NCI-H2196 treated with DMSO at 0.1 percent for 48 hours (cell line): ENCODE data around the gene NPAS3.

Experiments used
- DNase-seq: peaks from one replicate; lab custom pipeline; 2025; ENCODE audit not compliant: unreplicated experiment; lab: John Stamatoyannopoulos, UW

The NPAS3 gene

DNA sequence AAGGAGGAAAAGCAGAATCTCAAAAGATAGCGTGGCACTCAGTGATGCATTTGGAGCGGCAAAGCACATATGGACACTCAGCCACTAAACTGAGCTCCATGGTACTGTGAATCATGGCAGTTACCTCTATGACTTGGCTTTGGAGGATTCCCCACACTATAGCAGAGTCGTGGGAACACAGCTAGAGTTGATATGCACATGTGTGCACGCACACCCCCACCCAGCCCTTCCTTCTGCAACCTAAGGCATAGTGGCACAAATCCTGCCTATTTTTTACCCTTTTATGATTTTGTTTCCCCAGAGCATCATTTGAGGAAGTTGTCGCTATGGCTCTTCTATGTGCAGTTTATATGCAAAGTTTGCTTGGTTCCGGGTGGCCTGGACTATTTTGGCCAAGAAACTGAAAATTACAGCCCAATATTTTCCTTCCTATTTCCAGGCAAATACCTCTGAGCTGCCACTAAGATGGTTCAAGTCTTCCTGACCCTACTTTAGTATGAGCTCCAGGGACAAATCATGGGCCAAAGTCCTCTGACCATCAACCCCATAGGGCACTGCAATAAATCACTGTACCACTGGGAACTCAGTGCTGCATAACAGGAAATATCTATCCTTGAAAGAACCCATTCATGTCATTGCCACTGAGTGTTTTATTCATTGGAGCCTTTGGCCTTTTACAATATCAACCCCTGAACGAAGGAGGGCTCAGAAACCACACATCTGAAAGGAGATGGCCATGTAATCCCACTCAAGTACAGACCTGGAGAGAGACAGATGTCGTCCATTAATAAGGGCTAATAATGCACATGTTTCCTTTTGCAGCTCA is 834.7 kb downstream of the NPAS3 start:
- DNase-seq: no peak

DNA sequence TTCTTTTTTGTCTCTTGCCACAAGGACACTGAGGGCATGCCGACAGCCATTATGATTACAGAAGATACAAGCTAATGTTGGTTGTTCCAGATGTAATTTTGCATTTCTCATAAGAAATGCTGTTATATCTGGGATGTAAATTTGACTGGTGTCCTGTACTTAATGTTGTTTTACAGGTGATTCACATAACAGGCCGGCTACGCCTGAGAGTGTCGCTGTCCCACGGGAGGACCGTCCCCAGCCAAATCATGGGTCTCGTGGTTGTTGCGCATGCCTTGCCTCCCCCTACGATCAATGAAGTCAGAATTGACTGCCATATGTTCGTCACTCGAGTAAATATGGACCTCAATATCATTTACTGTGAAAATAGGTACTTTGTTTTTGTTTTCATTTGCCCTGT is 835.5 kb downstream of the NPAS3 start:
- no peak for DNase-seq

DNA sequence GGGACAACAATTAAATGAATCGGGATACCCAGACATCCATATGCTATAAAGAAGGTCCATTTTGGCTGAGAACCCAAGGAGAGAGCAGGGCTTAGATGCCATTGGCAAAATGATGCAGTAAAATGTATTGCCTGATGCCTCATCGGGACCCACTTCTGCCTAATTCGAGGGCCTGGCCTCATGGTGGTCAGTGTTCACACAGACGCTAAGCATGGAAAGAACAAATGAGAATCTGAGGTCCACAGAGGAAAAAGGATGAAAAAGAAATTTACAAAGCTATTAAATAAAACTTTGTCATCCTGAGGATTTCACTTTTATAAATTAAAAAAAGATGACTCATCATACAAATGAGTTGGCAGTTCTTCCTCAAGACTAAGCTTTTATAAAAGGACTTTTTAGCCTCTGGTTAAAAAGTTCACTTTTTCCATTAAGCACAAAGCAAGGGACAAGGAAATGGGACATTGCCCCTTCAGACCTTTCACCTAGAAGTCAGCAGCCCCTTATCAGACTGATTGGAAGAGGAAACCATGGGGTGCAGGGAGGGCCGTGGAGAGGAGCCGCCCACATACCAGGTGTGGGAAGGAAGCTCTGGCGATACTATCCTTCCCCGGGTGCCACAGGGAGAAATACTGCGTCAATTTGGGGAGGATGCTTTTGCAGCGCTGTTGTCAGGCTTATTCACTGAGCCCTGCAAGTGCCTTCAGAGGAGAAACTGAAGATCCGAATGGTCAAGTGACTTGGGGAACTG is 836.2 kb downstream of the NPAS3 start:
- DNase-seq: no peak

DNA sequence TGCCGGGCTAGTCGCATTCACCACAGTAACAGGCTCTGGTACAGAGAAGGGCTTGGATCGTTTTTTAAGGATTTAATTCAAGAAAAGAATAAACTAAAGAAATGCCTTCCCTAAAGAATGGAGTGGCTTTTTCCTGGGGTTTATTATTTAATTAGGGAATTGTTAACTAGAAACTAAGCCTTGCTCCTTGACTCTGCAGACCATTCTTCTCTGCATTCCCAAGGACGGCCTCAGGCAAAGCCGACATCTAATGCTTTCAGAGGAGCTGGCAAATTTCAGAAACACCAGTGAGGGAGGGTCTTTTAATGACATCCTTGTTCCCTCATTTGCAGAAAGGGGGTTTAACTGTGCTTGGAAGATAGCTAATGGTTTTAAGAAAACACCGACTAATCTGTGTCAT is 838.2 kb downstream of the NPAS3 start:
- DNase-seq: no peak

DNA sequence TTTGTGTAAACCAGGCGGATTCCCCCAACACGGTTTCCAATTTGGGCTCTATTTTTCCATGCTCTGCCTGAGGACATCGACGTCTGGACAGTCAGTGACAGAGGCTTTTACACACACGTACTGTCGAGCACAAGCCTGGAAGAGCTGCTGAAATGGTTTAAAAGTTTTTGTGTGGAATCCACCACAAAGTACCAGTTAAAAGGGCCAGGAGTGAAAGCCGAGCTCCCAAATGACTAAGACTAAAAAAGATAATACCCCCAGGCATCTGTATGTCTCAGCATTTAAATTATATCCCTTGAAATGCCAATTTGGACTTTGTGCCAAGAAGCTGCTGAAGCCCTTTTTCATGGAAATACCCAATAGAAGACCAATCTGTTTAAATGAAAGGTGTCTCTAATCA is 839.0 kb downstream of the NPAS3 start:
- no peak for DNase-seq

DNA sequence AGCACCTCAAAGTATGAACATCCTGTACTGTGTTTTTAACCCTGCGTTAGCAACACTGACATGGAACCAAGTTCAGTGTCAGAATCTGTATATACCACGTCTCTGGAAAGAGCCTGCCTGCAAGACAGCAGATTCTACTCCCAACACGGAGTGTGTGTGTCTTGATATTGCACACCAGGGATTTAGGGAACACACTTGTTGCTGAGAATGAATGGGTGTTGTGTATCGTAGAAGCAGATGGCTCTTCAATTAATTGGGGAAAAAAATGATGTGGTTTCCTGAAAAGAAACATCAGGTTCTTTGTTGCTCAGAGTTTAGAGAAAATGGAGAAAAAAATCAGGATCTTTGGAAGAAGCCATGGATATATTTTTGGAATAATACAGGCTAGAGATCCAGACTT is 841.4 kb downstream of the NPAS3 start:
- DNase-seq: no peak

DNA sequence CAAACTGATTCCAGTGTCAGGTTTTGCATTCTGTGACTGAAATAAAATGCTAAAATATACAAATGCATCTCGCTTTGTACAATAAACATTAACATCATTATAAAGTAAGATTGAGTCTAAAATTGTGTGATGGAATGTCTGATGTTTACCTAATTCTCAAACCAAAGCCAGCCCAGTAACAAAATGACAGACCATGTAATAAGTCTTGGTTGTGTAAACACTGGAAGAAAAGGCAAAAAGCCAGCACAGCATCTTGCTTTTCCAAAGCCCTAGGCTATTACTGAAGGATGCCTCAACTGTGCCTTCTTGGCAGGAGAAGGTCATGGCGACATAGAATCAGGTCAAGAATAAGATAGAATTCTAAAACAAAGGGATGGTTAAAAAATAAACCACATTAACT is 842.6 kb downstream of the NPAS3 start:
- DNase-seq: no peak

DNA sequence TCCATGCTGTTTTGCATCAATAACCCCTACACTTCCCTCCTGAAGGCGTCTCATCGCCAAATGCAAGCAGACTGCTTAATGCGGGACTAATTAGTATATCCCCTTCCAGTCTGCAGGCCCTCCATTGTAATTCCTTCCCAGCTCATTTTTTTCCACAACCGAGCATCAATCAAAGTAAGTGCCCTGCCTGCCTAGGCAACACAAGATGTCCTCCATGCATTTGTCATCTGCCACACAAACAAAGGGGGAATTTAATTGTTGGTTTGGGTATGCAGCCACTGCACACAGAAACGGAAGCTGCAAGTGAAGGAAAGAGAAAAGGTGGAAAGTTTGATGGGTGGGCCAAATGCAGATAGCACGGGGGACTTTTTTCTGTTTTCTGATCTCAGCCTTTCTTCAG is 844.2 kb downstream of the NPAS3 start:
- no peak for DNase-seq

DNA sequence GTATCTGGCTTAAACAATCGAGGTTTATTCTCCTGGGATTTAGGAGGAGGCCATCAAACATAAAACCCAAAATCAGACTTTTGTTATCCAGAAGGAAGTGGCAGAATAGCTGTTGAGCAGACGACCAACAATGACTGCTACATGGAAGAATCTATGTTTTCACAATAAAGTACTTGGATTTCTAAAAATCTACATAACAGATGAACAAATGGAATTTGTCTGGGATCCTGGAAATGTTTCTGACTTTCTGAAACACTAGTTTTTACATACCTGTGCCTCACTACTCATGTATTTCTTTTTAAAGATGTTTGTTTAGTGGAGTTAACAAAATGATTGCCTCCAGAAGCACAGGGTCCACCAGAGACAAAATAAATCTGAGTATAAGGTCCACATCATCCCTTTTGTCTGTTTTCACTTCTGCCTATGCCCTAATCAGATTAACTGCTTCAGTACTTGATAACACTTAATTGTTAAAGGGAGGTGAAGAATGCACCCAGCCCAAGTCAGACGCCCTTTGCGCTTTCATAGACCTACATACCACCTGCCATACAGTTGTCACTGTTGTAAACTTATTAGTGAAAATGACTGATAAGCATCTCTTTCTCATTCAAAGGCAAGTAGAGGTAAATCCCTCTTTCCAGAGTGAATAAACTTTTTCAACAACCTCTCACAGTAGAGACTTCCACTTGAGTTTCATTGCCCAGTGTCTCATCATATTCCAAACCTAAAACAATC is 847.6 kb downstream of the NPAS3 start:
- no peak for DNase-seq

DNA sequence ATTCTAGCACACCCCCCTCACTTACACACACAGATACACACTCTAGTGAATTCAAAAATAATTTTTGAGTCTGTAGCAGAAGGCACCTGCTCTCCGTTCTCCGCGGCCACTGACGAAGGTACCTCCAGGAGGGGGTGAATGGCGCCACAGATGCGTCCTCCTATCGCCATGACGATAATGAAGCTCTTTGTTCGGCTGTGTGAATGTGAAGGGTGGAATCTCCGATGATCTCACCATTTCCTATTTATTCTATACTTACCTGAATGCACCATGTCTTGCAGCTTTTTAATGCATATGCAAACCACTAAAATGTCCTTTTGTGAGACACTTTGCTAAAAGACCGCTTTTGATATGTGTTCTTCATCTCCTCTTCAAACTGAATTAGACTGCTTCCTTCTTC is 849.5 kb downstream of the NPAS3 start:
- DNase-seq: no peak

DNA sequence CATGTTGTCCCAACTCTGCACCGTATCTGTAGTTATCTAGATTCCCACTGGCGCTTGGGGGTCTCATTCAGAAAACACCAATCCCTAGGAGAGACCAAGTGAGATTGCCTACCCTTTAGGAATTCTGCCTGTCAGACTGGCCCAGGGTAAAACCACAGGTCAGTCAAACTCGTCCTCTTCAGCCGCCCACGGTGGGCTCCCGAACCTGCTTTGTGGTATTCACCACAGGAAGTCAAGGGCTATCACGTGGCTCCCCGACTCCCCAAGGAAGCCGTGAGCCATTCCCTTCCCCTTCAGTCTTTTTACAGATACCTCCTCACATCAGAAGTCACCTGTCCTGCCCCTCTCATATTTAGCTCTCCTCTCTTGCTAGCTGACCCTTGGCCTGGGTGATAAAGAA is 852.3 kb downstream of the NPAS3 start:
- DNase-seq: no peak

DNA sequence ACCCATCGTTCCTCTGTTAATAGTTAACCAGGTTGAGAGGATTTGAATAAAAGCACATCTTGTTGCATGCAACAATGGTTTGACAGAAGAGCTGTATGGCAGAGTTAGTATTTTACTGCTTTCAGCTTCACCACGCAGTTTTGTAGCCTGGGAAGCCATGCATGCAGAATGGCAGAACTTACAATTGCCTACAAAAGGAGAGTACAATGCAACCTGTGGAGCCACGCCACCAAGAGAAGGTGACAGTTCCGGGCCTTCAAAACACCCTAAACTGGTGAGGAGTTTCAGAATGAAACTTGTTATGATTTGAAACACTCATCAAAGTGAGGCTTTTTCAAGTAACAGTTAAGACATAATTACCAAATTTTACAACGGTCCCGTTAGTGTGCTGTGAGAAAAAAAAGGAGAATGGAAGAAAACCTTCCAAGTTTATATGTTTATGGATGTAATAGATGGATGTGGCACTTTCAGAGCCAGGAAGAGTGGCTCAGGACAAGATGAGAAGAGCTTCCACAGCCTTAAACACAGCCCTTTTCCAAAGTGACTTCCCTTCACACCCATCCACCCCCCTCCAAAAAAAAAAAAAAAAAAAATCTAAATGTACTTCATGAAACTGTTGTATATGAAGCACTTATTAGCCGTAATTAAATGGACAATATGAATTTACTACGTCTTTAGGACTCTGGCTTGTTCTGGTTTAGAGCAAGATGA is 853.5 kb downstream of the NPAS3 start:
- DNase-seq: no peak

DNA sequence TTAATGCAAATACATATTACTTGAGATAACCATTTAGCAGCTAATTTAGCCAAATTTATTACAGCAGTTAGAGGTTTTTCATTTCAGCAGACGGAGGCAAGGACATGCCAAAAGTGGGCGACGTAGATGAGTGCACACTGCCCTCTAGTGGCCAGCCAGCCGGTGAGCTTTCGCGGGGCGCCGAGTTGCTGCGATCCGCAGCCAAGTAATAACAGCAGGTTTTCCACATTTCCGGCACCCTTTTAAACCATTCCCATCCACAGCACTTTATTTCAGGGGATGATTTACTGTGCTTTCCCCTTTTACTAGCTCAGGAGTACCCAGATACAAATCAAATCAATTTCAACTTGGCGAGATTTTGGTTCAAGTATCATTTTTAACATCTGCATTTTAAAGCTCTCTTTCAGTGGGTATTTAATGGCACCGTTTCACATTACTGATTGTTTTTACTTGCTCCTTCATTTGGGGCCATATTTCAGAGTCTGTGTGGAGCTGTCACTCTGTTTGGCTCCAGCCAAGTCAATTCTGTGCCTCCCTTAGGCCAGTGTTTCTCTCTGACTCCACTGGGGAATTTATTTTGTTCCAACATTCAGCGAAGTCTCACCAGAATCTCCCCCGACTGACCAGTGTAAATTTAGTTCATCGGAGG is 854.2 kb downstream of the NPAS3 start:
- peak; percentile 75 for DNase-seq

DNA sequence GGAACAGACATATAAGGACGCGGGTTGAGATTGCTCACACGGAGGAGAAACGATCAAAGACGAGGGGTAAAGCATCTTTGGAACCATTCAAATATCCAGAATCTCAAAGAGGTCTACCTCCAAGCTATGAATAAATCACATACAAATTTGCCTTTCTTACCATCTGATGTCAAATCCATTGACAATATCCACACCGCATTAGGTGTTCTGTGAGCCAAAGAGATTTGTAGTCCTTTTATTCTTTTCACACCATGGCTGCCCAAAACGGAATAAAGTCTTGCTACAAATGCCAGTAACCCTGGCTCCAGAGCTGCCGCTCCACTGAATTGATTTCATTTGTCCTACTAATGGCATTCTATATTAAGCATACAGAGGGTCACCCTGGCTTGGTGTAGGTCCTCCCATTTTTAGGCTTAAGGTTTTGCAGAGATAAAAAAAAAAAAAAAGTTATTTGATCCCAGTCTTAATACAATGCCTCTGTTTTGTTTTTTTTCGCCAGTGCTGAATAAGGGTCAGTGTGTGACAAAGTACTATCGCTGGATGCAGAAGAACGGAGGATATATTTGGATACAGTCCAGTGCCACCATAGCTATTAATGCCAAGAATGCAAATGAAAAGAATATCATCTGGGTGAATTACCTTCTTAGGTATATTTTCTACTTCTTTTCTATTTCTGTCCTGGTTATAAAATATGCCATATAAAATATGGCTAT is 854.9 kb downstream of the NPAS3 start:
- no peak for DNase-seq

DNA sequence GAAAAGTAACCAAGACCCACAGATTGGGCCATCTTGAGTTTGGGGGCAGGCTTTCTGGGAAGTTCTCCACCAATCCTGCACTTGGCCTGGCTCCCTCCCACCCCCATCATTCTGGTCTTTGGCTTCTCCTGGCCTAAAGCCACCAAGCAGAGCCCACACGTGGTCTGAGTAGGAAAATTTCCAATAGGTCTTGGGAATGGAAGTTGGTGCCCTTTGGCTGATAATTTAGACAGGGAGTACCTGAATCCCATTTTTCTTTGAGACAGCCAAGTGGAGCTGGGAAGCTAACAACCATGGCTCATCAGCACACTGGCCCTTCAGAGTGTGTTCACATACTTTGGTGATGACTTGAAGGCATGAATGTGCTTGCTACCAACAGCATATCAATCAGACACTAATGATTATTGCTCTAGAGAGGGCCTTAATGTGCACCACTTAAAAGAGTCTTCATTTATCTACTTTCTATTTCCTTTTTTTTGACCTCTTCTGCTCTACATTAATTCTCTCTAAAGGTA is 856.2 kb downstream of the NPAS3 start:
- no peak for DNase-seq

DNA sequence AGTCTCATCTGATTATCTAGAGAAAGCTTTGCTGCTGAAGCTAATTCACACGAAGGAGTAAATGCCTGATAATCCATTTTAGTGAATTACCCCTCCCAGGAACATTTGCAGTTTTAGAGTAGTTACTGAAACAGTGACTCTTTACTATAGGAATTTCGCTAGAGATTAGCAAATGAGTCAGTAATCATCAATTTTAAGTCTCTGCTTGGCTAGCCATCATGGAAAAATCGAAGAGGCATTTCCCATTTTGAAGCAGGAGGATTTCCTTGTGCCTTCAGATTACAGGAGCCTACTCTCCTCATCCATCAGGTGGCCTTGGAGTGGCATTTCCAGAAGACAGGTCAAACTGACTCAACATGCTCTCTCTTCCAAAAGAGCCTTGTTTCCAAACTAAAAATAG is 857.7 kb downstream of the NPAS3 start:
- no peak for DNase-seq

DNA sequence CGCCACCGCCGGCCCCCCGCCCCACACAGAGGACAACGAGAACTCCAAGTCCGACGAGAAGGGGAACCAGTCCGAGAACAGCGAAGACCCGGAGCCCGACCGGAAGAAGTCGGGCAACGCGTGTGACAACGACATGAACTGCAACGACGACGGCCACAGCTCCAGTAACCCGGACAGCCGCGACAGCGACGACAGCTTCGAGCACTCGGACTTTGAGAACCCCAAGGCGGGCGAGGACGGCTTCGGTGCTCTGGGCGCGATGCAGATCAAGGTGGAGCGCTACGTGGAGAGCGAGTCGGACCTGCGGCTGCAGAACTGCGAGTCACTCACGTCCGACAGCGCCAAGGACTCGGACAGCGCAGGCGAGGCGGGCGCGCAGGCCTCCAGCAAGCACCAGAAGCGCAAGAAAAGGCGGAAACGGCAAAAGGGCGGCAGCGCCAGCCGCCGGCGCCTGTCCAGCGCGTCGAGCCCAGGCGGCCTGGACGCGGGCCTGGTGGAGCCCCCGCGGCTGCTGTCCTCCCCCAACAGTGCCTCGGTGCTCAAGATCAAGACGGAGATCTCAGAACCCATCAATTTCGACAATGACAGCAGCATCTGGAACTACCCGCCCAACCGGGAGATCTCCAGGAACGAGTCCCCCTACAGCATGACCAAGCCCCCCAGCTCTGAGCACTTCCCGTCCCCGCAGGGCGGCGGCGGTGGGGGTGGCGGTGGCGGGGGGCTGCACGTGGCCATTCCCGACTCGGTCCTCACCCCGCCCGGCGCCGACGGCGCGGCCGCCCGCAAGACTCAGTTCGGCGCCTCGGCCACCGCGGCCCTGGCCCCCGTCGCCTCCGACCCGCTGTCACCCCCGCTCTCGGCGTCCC is 861.3 kb downstream of the NPAS3 start:
- DNase-seq: no peak

DNA sequence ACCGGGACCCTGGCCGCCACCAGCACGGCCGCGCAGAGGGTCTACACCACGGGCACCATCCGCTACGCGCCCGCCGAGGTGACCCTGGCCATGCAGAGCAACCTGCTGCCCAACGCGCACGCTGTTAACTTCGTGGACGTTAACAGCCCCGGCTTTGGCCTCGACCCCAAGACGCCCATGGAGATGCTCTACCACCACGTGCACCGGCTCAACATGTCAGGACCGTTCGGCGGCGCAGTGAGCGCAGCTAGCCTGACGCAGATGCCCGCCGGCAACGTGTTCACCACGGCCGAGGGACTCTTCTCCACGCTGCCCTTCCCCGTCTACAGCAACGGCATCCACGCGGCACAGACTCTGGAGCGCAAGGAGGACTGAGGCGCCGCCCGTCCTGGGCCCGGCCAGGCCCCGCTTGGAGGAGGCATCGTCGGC is 862.1 kb downstream of the NPAS3 start:
- no peak for DNase-seq

DNA sequence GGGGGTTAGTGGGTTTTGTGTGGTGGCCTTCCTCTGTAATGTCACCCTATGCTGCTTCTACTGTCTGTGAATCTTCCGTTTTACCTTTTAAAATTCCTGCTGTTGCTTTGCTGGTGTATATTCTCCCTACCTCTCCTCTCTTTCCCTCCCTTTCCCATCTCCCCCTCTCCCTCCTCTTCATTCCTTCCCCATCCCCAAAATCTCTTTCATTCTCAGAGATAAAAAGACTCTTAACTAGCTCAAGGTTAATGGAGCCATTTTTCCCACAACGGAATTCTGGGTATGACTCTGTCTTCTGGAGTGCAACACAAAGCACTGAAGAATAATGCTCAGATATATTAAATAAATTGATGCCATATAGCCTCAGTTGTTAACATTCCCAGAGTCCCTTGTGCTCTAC is 864.1 kb downstream of the NPAS3 start:
- DNase-seq: no peak
